ENCODE data around the gene TRIM9.

The TRIM9 gene

GRCh38 chr14:51094901-51095853, at the start of gene TRIM9:
Gene TRIM9 (minus strand): TSS chr14:51095105. CDS start chr14:51094939, 166 bp downstream.
- peak; percentile 90 to 93 for DNase-seq

DNA sequence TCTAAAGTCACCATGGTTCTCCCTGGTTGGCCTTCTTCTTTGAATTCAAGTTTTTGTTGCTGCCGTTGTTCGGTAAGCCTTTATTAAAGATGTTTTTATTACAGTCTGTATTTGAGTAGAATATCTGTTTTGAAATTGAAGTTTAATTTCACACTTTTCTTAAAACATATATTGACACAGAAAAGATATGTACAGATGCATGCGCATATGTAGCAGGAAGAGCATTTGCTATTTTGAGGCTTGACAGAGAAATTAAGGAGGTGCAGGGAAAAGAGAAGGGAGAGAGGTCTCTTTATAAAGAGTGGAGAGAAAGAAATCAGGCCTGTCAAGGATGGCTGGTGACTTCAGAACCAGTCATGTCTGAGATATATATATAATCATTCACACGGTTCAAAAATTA, 46.0 kb upstream of the TRIM9 start:
- no peak for DNase-seq

DNA sequence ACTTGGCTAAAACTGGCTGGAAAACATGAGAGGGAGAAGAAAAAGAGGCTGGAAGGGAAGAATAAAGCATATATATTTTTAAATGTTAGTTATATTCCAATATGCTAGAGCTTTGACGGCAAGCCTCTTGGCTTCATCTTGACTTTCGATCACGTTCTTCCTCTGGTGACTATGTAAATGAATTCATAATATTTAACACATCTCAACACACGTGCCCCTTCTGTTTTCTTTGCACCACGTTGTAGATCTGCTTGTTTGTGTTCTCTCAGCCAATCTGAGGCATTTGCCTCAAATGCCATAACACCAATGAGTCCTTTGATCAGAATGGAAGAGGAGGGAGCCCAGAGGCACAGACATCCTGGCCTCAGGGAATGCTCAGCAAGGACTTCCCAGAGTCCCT, 45.4 kb upstream of the TRIM9 start:
- no peak for DNase-seq

- DNase-seq, result peak in 1 of 2 donors; percentile 2
These were observed 44.3 kb upstream of the TRIM9 start for GRCh38 chr14:51139121-51139681.

DNA sequence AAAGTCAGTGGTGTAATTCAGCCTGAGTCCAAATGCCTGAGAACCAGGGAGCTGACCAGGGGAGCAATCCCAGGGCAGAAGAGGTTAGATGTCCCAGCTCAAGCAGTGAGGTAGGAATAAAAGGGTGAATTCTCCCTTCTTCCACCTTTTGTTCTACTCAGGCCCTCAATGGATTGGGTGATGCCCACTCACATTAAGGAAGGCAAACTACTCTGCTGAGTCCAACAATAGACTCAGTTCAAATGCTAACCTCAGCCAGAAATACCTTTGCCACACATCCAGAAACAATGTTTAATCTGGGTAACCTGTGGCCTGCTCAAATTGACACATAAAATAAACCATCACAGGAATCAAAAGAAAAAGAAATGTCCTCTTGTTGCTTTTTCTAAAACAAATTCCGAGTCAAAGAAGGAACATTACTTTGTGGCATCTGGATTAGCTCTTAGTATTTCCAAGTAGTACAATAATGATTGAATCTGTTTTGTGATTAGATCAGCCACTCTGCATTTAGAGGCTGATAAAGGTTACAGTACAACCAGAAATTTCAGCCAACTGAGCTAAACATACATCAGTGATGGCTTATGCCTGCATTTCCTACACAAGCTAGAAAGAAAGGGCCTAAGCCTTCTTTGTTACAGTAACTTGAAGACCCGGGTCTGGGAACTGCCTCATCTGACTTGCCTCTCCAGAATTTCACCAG, 43.6 kb upstream of the TRIM9 start:
- no peak for DNase-seq

DNA sequence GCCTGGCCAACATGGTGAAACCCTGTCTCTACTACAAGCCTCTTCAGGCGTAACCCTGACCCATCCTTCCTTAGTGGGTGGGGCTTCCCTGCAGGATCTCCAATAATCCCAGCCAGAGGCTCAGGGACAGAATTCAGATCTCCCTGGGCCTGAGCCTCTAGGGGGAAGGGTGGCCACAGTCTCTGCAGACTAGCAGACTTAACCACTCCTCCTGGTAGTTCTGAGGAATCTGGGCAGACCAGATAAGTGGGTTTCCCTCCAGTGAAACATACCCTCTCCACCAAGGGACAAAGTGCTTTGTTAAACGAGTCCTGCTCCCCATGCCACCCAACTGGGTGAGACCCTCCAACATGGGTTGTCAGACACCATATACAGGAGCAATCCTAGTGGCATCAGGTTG, 36.6 kb upstream of the TRIM9 start:
- DNase-seq, result no peak

- DNase-seq, result no peak
These were observed 34.2 kb upstream of the TRIM9 start for GRCh38 chr14:51129130-51129529.

DNA sequence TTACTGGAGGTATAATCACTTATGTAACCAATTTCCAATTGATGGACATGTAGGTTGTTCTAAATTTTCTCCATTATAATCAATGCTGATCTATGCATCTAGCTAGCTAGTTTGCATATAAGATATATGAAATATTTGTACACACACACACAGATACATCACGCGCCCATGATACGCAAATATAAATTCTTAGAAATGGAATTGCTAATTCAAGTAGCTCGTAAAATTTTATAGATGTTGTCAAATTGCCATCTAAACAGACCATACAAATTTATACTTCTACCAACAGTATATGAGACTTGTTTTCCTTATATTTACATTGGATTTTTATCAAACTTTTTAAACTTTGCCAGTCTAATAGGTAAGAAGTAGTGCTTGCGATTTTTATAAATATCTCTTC, 29.1 kb upstream of the TRIM9 start:
- no peak for DNase-seq

DNA sequence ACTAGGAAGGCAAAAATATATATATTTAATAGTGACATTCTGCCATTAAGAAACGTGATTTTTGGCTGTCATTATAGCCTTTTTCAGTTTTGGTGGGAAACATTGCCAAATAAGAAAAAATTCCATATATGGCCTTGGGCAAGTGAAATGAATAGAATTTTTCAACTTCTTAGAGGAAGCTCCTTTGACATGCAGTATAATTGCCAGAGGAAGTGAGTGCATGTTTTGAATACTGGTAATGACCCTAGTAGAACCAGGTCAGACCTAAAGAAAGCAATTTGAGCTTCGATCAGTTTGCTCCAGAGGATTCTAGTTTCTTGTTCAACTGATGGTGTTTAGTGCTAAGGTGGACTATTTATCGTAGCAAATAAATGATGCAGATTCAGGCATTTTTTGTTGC, 26.2 kb upstream of the TRIM9 start:
- no peak for DNase-seq

DNA sequence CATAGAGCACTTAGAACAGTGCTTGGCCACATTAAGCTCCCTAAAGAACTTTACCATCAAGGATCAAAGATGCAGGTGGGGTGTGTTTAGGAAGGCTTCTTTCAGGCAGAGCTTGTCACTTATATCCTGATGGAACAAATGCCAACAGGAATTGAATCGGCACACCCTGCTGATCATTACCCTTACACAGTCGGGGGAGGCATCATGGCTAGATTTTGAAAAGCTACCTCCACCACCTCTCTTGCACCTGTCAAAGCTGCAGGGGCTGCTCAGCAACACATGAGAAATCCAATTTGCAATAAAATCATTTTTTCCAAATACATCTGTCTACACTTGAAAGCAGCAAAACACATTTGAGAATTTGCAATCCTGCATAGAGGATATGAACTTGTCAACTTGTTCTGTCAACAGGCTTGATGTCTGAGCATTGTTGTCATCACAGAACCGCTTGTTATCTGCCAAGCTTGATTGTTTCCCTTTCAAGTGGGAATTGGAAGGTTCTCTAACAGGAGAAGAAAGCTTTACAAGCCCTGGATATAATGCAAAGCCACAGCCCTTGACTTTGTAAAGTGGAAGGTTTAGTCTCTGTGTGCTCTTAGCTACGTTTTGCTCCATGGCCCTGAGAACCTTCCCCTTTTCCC, 24.6 kb upstream of the TRIM9 start:
- no peak for DNase-seq

- no peak for DNase-seq
These were observed 24.1 kb upstream of the TRIM9 start for GRCh38 chr14:51118993-51119392.

- no peak for DNase-seq
These were observed 22.7 kb upstream of the TRIM9 start for GRCh38 chr14:51117593-51117992.

- DNase-seq, result no peak
These were observed 21.8 kb upstream of the TRIM9 start for GRCh38 chr14:51116682-51117081.

GRCh38 chr14:51109651-51110050, 14.7 kb upstream of the TRIM9 start:
- no peak for DNase-seq

- DNase-seq, result no peak
These were observed 12.9 kb upstream of the TRIM9 start for GRCh38 chr14:51107801-51108200.

DNA sequence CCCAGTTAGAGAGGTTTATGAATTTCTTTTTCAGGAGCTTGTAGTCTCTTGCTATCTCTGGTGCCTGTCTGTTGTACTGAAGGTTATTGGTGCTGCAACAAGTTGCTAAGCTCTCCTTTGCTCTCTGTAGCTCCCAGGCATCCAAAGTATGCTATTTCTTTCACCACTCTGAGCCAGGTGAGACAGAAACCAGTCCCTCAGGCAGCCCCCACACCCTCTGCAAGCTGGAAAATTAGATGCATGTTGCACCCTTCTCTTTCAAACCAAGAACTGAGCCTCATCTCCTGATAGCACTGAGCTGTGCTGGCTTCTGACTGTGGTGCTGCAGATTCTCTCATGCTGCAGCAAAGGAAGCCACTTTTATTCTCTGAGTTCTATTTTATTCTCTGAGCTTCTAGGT, 9.6 kb upstream of the TRIM9 start:
- DNase-seq, result no peak

GRCh38 chr14:51097287-51097686, 2.4 kb upstream of the TRIM9 start:
- no peak for DNase-seq

GRCh38 chr14:51096870-51097269, 2.0 kb upstream of the TRIM9 start:
- DNase-seq, result no peak

- no peak for DNase-seq
These were observed 1.2 kb upstream of the TRIM9 start for GRCh38 chr14:51095854-51096823.

DNA sequence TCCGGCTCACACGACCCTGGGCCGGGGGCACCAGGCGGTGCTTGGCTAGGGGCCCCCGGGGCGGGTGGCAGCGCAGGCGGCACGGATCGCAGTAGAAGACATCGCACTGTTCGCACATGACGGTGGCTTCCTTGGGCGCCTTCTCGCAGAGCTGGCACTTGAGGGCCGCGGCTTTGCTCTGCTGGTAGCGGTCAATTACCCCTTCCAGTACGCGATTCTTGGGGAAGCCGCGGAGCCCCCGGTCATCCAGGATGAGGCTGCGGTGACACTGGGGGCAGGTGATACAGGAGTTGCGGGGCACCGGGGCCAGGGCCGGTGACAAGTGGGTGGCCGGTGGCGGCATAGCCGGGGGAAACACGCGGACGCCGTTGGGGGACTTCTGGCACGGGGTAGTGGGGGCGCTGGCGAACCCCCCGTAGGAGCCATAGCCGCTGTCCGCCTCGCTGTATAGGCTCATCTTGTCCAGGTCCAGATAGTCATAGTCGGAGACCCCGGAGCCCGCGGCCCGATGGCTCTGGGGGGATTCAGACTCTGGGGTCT, 553 bp downstream of the TRIM9 start:
- DNase-seq, result peak in 1 of 2 donors; percentile 4

DNA sequence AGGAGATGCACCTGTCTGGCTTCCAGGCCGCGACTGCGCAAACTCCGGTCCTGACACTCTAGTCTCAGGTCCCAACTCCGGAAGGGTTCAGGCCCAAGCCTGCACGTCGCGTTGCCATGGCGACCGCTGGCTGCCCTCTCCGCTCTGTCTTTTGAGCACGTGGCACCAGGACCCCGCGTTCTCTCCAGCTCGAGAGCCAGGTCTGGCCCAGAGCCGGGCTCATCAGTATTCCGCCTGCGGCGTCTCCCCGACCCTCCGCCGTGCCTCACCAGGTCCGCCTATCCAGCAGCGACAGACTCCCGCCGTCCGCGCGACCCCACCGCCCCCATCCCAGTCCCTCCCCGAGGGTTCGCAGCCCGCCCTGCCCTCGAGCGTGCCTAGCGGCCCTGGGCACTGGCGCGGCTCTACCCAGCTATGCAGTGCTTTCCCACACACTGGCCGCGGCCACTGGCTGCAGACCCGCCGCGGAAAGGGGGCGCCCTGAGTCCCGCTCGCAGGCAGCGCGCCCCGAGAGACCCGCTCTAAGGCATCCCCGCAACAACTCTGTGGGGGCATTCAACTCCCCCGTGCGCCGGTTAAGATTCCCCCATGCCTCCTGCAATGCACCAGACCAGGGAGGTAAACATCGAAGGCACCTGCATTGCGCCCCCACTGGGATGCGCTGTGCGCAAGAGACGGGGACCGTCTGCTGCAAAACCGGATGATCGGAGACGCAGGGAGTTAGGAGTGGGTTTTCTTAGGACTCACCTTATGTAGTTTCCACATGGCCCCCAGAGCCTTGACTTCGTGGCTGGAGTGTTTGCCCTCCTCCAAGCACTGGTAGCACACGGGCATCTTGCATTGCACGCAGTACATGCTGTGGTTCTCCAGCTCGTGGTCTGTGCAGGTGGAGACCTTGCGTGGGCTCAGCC, 1.3 kb downstream of the TRIM9 start:
- peak; percentile 29 to 55 for DNase-seq

All from CD4-positive, alpha-beta T cell treated with Interferon alpha-2 for 1 hour (primary cell).